Caco-2 (cell line): Measurements from ENCODE around the gene TCEAL7. TPM values are rescaled to one million over a fixed set of nuclear protein-coding genes. Genes with fewer than 3 reads are reported as not detected.
"Not testable (repeated sequence)": the region's sequence is repeated elsewhere in the genome, so short reads cannot be mapped to it uniquely, and the experiment has no call there.

Source experiments
- Bru-seq: library from RNA; stranded (reverse); fragments of 400-500 nt; gene quantifications from one replicate; lab custom pipeline; 2021; lab: Mats Ljungman, UMichigan
- BruChase-seq, 2 experiments: library from RNA; stranded (reverse); fragments of 400-500 nt; gene quantifications; one replicate each; lab custom pipeline; 2021; lab: Mats Ljungman, UMichigan
- BruUV-seq: library from RNA; stranded (reverse); fragments of 400-500 nt; replicated peaks from 2 replicates; lab custom pipeline; 2021; lab: Mats Ljungman, UMichigan
- CTCF ChIA-PET: fragments of 300-600 bp; sonication (Branson Sonifier 250); formaldehyde crosslinking; loops from one replicate; lab custom pipeline; 2022; ENCODE audit warnings: antibody characterized with exemption; lab: Charles Lee
- POLR2A ChIA-PET: fragments of 300-600 bp; sonication (Branson Sonifier 250); formaldehyde crosslinking; loops from one replicate; lab custom pipeline; 2022; ENCODE audit warnings: antibody characterized with exemption; lab: Charles Lee
- DNase-seq, 2 experiments: peaks; one replicate each; pipeline versions ENCODE4 v3.0.0 to v3.0.0-alpha.2; 2020 to 2022
- H3K27me3 ChIP-seq: replicated peaks from 2 replicates; pipeline ENCODE4 v1.6.0; 2011; ENCODE audit warnings: low read length; ENCODE audit not compliant: control insufficient read depth, insufficient read depth
- H3K36me3 ChIP-seq: 2 replicates; pipeline ENCODE4 v1.5.1; 2011; ENCODE audit warnings: low read length; ENCODE audit not compliant: control insufficient read depth, insufficient read depth
- H3K4me1 ChIP-seq: fragments of 250-450 bp; sonication (Bioruptor Pico); 2 replicates; pipeline ENCODE4 v1.5.1; 2020; ENCODE audit warnings: mild to moderate bottlenecking
- H3K4me3 ChIP-seq: 2 replicates; pipeline ENCODE4 v1.5.1; 2011; ENCODE audit warnings: low read depth, mild to moderate bottlenecking, control low read depth, low read length
- H3K9me3 ChIP-seq: fragments of 250-450 bp; sonication (Bioruptor Pico); 2 replicates; pipeline ENCODE4 v1.5.1; 2020; ENCODE audit warnings: mild to moderate bottlenecking, moderate library complexity
- H3K27ac Mint-ChIP-seq: one replicate; pipeline ENCODE4 v1.8.0; 2022; ENCODE audit warnings: mixed read lengths; ENCODE audit not compliant: unreplicated experiment
- H3K27me3 Mint-ChIP-seq: one replicate; pipeline ENCODE4 v1.8.0; 2022; ENCODE audit warnings: mixed read lengths; ENCODE audit not compliant: insufficient read depth, unreplicated experiment
- H3K36me3 Mint-ChIP-seq: one replicate; pipeline ENCODE4 v1.8.0; 2022; ENCODE audit warnings: mild to moderate bottlenecking, mixed read lengths; ENCODE audit not compliant: insufficient read depth, unreplicated experiment
- H3K4me1 Mint-ChIP-seq: one replicate; pipeline ENCODE4 v1.8.0; 2022; ENCODE audit warnings: low read depth, mixed read lengths; ENCODE audit not compliant: unreplicated experiment
- H3K4me3 Mint-ChIP-seq: one replicate; pipeline ENCODE4 v1.8.0; 2022; ENCODE audit warnings: mild to moderate bottlenecking, moderate library complexity, mixed read lengths; ENCODE audit not compliant: unreplicated experiment
- H3K9me3 Mint-ChIP-seq: one replicate; pipeline ENCODE4 v1.8.0; 2022; ENCODE audit warnings: mixed read lengths; ENCODE audit not compliant: unreplicated experiment
- intact Hi-C: fragments of 100-400 bp; cut with micrococcal nuclease; formaldehyde crosslinking; loops from one replicate; pipeline ENCODE4 v1.10.0; 2022; ENCODE audit not compliant: unreplicated experiment
- long read RNA-seq: library from polyadenylated mRNA; stranded (forward); transcript quantifications from one replicate; pipeline ENCODE4 v2.0.0, GENCODE V29; 2022
- total RNA-seq: library from RNA; stranded (reverse); gene quantifications from 2 replicates; pipeline ENCODE4 v1.2.3, GENCODE V29; 2022
- TF ChIP-seq, protein P1 (sequence below), 2 experiments: fragments of 200-600 bp in 1 of 2; IDR thresholded peaks; 1 replicate in 1 of 2; 2 replicates in 1 of 2; pipeline versions ENCODE4 v1.5.1 to v1.8.0; 2011 to 2022; ENCODE audit warnings: antibody characterized with exemption in 1 of 2, control low read depth in 1 of 2, inconsistent platforms in 1 of 2, low read depth in 1 of 2, low read length in 1 of 2, mild to moderate bottlenecking in 1 of 2, moderate library complexity in 1 of 2; ENCODE audit not compliant: insufficient read depth in 1 of 2, severe bottlenecking in 1 of 2, unreplicated experiment in 1 of 2

TCEAL7 gene, protein sequence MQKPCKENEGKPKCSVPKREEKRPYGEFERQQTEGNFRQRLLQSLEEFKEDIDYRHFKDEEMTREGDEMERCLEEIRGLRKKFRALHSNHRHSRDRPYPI
- total RNA-seq, result not detected in 2 replicates
- Bru-seq, nascent RNA, result not detected
- not detected for BruChase-seq, experiment 1, labeled RNA remaining after a 2-hour chase
- BruChase-seq, experiment 2, labeled RNA remaining after a 6-hour chase, result not detected
- long read RNA-seq, result 0 reads

DNA sequence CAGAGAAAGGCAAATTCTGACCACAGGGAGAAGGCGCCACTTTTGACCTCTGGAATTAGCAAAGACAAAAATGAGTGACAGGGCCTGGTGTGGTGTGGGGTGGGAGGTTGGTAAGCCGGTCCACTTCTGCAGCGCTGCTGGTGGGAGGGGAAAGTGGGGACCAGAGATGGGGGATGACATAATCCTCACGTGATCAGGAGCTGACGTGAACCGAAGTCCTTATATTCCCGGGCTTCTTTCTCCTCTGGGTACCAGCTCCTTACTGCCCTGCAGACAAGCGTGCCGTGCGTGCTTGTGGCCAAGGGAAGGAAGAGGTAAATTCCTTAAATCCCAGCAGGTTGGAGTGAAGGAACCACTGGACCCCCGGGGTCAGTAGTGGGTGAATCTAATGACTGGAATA is at the start of gene TCEAL7:
Gene TCEAL7, plus strand, starts transcription at position 249 of the 400 bp plus-strand sequence. CDS start 1,165 bp downstream, outside the sequence.
- TF ChIP-seq, protein P1, sequence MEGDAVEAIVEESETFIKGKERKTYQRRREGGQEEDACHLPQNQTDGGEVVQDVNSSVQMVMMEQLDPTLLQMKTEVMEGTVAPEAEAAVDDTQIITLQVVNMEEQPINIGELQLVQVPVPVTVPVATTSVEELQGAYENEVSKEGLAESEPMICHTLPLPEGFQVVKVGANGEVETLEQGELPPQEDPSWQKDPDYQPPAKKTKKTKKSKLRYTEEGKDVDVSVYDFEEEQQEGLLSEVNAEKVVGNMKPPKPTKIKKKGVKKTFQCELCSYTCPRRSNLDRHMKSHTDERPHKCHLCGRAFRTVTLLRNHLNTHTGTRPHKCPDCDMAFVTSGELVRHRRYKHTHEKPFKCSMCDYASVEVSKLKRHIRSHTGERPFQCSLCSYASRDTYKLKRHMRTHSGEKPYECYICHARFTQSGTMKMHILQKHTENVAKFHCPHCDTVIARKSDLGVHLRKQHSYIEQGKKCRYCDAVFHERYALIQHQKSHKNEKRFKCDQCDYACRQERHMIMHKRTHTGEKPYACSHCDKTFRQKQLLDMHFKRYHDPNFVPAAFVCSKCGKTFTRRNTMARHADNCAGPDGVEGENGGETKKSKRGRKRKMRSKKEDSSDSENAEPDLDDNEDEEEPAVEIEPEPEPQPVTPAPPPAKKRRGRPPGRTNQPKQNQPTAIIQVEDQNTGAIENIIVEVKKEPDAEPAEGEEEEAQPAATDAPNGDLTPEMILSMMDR (IDR thresholded peaks at IDR 0.05; ENCODE audit: insufficient read depth in 1 of 2, low read depth in 1 of 2, low read length in 1 of 2, severe bottlenecking in 1 of 2, unreplicated experiment in 1 of 2), result no peak
- H3K36me3 Mint-ChIP-seq, result no peaks in the 10 kb centered on the region
- no peak within 1 kb of the TSS for H3K27ac Mint-ChIP-seq
- no peaks in the 10 kb centered on the region for H3K4me1 Mint-ChIP-seq
- no peak within 1 kb of the TSS for H3K4me3 Mint-ChIP-seq
- no peaks in the 10 kb centered on the region for H3K27me3 Mint-ChIP-seq
- Histone ChIP-seq H3K36me3 (no peaks in the 10 kb centered on the region), H3K27me3 (no peaks in the 10 kb centered on the region), H3K9me3 (no peaks in the 10 kb centered on the region), H3K4me3 (no peak within 1 kb of the TSS), H3K4me1 (no peaks in the 10 kb centered on the region)
- H3K9me3 Mint-ChIP-seq, result no peaks in the 10 kb centered on the region
- intact Hi-C loops, result no loop called here
- POLR2A ChIA-PET, result no interaction called here
- CTCF ChIA-PET, result interaction anchor here (1.0 kb wide), 1 partner anchor 134 kb away, joined by 4 read pairs; no protein-coding TSS in a partner anchor
- DNase-seq, result no peak
- BruUV-seq, result no TSS peak

DNA sequence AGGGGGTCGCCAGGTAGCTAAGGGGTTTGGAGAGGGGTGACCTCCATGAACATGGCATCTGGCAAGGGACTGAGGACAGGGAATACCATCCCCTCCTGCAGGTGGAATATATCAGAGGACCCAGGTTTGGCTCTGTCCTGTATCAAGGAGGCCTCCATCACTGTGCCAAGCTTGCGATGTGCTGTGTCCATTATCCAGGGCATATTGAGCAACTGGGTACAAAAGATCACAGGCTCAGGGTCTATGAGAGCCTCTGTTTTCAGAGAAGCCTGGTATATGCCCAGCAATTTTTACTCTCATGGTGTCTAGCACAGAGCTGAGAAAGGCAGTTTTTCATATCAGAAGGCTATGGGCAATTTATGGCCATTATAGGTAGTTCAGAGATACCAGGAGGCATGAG is 36.9 kb upstream of the TCEAL7 start:
- BruUV-seq, result no TSS peak
- CTCF ChIA-PET, result no interaction called here
- peaks cover 3% of the 10 kb centered on the region for H3K27me3 Mint-ChIP-seq

DNA sequence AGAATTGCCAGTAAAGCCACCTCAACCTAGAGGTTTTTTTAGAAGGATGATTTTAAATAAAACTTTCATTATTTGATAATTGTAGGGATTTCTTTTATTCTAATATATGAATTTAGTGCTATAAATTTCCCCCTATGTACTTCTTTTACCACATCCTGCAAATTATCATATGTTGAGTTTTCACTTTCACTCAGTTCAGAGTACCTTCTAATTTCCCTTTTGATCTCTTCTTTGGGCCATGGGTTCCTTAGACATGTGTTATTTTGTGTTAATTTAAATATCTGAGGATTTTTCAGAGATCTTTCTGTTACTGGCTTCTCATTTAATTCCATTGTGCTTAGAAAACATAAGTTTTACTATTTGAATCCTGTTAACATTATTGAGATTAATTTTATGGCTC is 25.3 kb upstream of the TCEAL7 start:
- no peaks in the 10 kb centered on the region for H3K9me3 ChIP-seq
- H3K9me3 Mint-ChIP-seq, result no peaks in the 10 kb centered on the region
- no TSS peak for BruUV-seq
- H3K4me1 Mint-ChIP-seq, result no peaks in the 10 kb centered on the region
- H3K27ac Mint-ChIP-seq, result no peak overlapping the region
- intact Hi-C loops, result no loop called here
- H3K4me3 ChIP-seq, result no peak overlapping the region
- no peak for DNase-seq
- H3K27me3 Mint-ChIP-seq, result no peaks in the 10 kb centered on the region
- peaks cover 4% of the 10 kb centered on the region for H3K36me3 Mint-ChIP-seq
- ChIA-PET POLR2A (no interaction called here), CTCF (no interaction called here)
- TF ChIP-seq, protein P1 (IDR thresholded peaks at IDR 0.05; ENCODE audit: insufficient read depth in 1 of 2, low read depth in 1 of 2, low read length in 1 of 2, severe bottlenecking in 1 of 2, unreplicated experiment in 1 of 2), result no peak
- no peaks in the 10 kb centered on the region for H3K4me1 ChIP-seq
- H3K27me3 ChIP-seq, result no peaks in the 10 kb centered on the region
- H3K36me3 ChIP-seq, result no peaks in the 10 kb centered on the region
- no peak overlapping the region for H3K4me3 Mint-ChIP-seq

More for the DNA sequence above, 36.9 kb upstream of the TCEAL7 start:
- Mint-ChIP-seq H3K4me1 (no peaks in the 10 kb centered on the region), H3K9me3 (no peaks in the 10 kb centered on the region), H3K4me3 (no peak overlapping the region), H3K36me3 (no peaks in the 10 kb centered on the region), H3K27ac (no peak overlapping the region)
- TF ChIP-seq, protein P1 (IDR thresholded peaks at IDR 0.05; ENCODE audit: insufficient read depth in 1 of 2, low read depth in 1 of 2, low read length in 1 of 2, severe bottlenecking in 1 of 2, unreplicated experiment in 1 of 2), result no peak
- Histone ChIP-seq H3K4me1 (no peaks in the 10 kb centered on the region), H3K27me3 (no peaks in the 10 kb centered on the region), H3K4me3 (no peak overlapping the region), H3K36me3 (no peaks in the 10 kb centered on the region), H3K9me3 (no peaks in the 10 kb centered on the region)
- no peak for DNase-seq
- intact Hi-C loops, result no loop called here
- POLR2A ChIA-PET, result no interaction called here

DNA sequence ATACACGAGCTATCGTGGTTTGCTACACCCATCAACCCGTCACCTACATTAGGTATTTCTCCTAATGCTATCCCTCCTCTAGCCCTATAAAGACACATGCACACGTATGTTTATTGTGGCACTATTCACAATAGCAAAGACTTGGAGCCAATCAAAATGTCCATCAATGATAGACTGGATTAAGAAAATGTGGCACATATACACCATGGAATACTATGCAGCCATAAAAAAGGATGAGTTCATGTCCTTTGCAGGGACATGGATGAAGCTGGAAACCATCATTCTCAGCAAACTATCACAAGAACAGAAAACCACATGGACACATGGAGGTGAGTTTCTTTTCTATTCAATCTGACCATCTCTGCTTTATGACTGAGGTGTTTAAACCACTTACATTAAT is 24.4 kb upstream of the TCEAL7 start:
- H3K27me3 ChIP-seq, CTCF ChIA-PET, H3K9me3 ChIP-seq, H3K36me3 ChIP-seq, BruUV-seq, intact Hi-C loops, H3K27me3 Mint-ChIP-seq, H3K4me3 Mint-ChIP-seq, DNase-seq, H3K4me3 ChIP-seq, H3K36me3 Mint-ChIP-seq, H3K4me1 ChIP-seq, H3K9me3 Mint-ChIP-seq, POLR2A ChIA-PET, H3K4me1 Mint-ChIP-seq, H3K27ac Mint-ChIP-seq: not testable (repeated sequence)
